ENCODE measurements around the gene OGN.

Gene OGN

GRCh38 chr9:92360083-92360482 is 44.3 kb downstream of the OGN start:
- no peak for DNase-seq
- intact Hi-C loops (cut with DNase I): no loop called here

- peak in 10 of 42 donors; percentile 7 to 41 (median 14) for DNase-seq
- intact Hi-C loops (cut with DNase I): no loop called here
Observed at GRCh38 chr9:92359394-92359995, 44.9 kb downstream of the OGN start.

GRCh38 chr9:92353051-92353450 is 51.3 kb downstream of the OGN start:
- DNase-seq: no peak
- intact Hi-C loops (cut with DNase I): no loop called here

- intact Hi-C loops (cut with DNase I): no loop called here
- DNase-seq: no peak
Observed at GRCh38 chr9:92350740-92351133, 53.6 kb downstream of the OGN start.

- intact Hi-C loops (cut with DNase I): no loop called here
- DNase-seq: no peak
Observed at GRCh38 chr9:92349771-92350739, 54.3 kb downstream of the OGN start.

GRCh38 chr9:92345582-92345981 is 58.8 kb downstream of the OGN start:
- no peak for DNase-seq
- intact Hi-C loops (cut with DNase I): no loop called here

- intact Hi-C loops (cut with DNase I): no loop called here
- no peak for DNase-seq
Observed at GRCh38 chr9:92342825-92343488, 61.4 kb downstream of the OGN start.

GRCh38 chr9:92341578-92341977 is 62.8 kb downstream of the OGN start:
- DNase-seq: no peak
- intact Hi-C loops (cut with DNase I): no loop called here

- intact Hi-C loops (cut with DNase I): no loop called here
- DNase-seq: no peak
Observed at GRCh38 chr9:92333282-92333634, 71.1 kb downstream of the OGN start.

Measured in head of caudate nucleus (tissue), 42 donors.